WI38 (cell line): ENCODE measurements around the gene ARHGAP26.

Experiments
- H3K4me3 ChIP-seq: 2 replicates; pipeline ENCODE4 v1.5.1; 2011; ENCODE audit warnings: low read depth, mild to moderate bottlenecking, control low read depth, low read length
- TF ChIP-seq, protein P1 (sequence below): IDR thresholded peaks from 2 replicates; pipeline ENCODE4 v1.5.1; 2012; ENCODE audit warnings: low read depth, mild to moderate bottlenecking, control low read depth, low read length

The ARHGAP26 gene

DNA sequence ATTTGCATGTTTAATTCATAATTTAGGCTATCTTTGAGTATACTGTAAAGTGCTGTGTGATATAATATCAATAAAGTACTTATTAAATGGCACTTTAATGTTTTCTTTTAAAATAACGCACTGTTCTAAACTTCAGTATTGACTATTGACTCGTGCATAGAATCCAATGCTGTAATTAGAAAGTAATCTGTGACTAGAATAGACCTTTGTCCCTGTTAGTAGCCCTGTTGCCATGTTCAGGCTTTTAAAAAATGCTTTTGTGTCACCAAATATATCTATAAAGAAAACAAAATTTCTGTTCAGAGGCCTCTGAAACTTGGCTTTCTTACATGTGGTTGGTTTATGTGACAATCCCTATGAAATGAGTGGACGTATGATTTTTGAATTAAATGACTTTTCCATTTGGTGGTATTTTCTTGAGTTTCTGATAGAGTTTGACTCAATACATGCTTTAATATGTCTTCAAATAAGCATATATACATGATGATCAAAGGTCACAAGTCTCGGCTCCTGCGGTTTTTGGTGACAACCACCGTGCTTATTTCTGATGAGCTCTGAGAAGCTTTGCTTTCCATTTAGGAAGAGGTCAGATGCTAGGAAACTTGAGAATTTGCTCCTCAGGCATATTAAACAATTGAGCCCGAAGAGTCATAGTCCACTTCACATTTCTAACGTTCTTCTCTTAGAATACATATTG, 458.6 kb downstream of the ARHGAP26 start:
- TF ChIP-seq, protein P1, sequence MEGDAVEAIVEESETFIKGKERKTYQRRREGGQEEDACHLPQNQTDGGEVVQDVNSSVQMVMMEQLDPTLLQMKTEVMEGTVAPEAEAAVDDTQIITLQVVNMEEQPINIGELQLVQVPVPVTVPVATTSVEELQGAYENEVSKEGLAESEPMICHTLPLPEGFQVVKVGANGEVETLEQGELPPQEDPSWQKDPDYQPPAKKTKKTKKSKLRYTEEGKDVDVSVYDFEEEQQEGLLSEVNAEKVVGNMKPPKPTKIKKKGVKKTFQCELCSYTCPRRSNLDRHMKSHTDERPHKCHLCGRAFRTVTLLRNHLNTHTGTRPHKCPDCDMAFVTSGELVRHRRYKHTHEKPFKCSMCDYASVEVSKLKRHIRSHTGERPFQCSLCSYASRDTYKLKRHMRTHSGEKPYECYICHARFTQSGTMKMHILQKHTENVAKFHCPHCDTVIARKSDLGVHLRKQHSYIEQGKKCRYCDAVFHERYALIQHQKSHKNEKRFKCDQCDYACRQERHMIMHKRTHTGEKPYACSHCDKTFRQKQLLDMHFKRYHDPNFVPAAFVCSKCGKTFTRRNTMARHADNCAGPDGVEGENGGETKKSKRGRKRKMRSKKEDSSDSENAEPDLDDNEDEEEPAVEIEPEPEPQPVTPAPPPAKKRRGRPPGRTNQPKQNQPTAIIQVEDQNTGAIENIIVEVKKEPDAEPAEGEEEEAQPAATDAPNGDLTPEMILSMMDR, result no peak
- H3K4me3 ChIP-seq, result no peak overlapping the region

DNA sequence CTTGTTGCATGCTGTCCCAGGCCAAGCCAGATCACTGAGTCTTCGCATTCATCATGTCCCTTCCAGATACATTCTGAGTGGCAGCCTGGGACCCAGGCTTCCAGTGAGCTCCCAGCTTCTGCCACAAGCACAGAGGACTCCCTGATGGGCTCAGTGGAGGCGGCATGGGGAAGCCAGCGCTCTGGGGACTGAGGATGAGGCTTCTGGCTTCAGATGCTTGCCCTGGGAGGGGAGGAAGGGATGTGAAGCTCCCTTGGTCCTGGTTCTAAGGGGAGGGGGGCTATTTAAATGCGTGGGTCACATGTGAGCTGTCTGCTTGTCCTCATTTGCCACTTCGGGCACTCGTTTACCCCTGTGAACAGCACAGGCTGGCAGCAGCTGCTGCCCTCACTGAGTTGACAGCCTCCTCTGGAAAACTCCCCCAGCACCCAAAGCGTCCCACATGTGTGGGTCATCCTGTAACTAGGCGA, 459.3 kb downstream of the ARHGAP26 start:
- no peak overlapping the region for H3K4me3 ChIP-seq

DNA sequence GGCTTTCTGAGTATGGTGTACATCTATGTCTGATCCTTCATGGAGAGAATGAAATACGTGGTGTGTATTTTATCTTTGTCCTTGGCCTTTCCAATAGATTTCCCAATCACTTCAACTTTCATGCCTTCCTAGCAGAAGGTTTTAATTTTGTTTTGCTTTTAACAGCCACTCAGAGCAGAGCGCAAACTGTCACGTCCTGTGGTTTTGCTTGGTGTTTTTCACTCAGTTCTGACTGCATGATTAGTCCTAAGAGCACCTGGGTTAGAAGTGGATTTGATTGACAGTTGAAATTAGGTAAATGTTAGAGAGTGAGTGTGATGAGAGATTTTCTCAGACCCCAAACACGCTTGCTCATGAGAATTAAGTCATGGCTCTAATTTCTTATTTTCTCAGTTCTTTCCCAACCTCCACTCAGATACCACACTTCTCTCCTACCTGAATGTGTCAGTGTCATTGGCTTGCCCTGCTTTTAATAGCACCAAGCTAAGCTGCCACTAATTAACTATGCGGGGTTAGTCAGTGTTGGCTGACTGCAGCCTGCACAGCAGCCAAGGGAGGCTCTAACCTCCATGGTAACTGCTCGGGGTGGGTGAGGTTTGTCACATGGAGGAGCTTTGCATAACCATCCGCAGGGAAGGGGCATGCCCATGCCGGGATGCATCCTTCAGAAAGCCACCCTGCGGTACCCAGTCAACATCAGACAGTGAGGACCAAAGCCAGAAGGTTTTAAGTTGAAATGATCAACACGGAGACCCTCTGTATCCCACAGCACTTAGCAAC, 459.9 kb downstream of the ARHGAP26 start:
- TF ChIP-seq, protein P1, result no peak
- H3K4me3 ChIP-seq, result no peak overlapping the region

More for the DNA sequence above, 459.3 kb downstream of the ARHGAP26 start:
- TF ChIP-seq, protein P1, result no peak

DNA sequence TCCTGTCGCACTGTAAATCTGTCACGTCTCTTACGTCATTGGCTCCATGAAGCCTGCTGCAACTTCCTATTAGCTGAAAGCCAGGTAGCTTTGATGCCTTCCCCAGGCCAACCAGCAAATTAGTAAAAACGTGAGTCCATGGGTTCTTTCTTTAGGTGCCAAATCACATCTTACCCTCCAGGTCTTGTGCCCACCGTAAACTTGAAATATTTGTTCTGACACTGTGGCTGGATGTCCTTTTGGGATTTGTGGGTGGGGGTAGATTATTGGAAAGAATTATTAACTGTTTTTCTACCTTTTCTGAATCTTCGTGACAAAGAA, 460.5 kb downstream of the ARHGAP26 start:
- no peak overlapping the region for H3K4me3 ChIP-seq
- TF ChIP-seq, protein P1, result no peak

DNA sequence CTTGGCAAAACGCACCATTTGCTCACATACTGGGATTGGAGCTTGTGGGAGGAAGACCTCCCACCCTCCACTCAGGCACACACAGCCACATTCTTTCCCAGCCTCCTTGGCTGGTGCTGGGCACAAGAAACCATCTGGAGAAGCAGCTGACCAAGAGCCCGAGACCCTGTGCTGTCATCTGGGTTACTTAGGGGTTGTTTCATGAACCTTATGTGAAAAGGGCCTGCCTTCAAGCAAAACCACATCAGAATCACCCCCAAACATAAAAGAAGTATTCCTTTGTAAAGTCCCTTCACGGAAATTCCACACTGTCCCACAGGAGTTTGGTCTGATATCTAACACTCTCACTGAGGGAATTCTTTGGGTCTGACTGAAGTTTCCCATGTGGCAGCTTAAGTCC, 461.2 kb downstream of the ARHGAP26 start:
- no peak overlapping the region for H3K4me3 ChIP-seq
- TF ChIP-seq, protein P1, result no peak

DNA sequence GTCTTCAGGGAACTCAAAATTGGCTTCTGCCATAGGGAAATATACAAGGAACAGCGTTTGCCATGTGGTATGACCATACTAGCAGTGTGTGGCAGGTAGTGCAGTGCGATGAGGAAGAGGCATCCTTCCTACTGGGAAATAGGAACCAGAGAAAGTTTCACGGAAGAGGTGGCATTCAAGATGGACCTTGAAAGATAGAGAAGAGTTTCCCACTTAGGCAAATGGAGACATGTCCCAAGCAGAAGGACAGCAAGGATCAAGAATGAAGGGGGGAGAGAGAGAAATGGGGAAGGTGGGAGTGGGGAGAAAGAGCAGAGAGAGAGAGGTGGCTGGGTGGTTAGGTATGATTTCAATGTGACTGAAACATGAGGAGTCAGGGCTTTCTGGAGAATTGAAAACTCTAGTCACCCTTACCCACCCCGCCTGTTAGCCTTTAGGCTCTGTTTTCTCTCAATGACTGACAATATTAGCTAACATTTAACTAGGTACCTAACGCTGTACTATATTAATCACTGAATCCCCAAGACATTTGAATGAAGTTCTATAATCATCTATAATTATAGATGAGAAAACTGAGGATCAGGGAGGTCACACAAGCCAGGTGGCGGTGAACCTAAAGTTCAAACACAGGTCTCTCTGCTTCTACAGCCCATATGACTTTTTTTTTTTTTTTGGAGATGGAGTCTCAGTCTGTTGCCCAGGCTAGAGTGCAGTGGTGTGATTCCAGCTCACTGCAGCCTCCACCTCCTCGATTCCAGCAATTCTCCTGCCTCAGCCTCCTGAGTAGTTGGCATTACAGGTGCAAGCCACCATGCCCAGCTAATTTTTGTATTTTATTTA, 462.0 kb downstream of the ARHGAP26 start:
- no peak overlapping the region for H3K4me3 ChIP-seq
- TF ChIP-seq, protein P1, result no peak
